Measurements from ENCODE around the gene PRKAG2. TPM values are rescaled to one million over a fixed set of nuclear protein-coding genes. Genes with fewer than 3 reads are reported as not detected.

PRKAG2 gene
- total RNA-seq, 1 donor: 21.2 TPM

DNA sequence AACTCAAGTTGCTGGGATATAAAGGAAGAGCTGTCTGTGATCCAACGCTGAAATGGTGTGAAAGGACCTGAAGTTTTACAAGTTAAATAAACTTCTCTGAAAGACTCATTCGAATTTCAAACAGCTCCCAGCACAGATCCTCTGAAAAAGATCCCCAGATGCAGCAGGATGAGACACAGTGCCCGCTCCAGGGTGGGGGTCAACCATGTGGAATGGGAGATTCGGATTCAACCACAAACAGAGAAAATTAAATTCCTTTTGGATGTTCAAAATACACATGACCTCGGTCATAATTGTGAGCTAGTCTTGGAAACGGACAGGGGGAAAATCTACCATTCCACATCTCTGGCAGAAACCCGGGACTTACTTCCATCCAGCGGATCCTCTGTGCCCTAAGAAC, 119.6 kb downstream of the PRKAG2 start:
- DNase-seq (ENCODE audit: low read depth): peak; percentile 41
- TF ChIP-seq, protein P1, sequence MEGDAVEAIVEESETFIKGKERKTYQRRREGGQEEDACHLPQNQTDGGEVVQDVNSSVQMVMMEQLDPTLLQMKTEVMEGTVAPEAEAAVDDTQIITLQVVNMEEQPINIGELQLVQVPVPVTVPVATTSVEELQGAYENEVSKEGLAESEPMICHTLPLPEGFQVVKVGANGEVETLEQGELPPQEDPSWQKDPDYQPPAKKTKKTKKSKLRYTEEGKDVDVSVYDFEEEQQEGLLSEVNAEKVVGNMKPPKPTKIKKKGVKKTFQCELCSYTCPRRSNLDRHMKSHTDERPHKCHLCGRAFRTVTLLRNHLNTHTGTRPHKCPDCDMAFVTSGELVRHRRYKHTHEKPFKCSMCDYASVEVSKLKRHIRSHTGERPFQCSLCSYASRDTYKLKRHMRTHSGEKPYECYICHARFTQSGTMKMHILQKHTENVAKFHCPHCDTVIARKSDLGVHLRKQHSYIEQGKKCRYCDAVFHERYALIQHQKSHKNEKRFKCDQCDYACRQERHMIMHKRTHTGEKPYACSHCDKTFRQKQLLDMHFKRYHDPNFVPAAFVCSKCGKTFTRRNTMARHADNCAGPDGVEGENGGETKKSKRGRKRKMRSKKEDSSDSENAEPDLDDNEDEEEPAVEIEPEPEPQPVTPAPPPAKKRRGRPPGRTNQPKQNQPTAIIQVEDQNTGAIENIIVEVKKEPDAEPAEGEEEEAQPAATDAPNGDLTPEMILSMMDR (IDR thresholded peaks at IDR 0.05; ENCODE audit: insufficient read depth, low read depth, low read length): no peak
- no peak overlapping the region for H3K4me3 ChIP-seq (ENCODE audit: low read depth, low read length)

DNA sequence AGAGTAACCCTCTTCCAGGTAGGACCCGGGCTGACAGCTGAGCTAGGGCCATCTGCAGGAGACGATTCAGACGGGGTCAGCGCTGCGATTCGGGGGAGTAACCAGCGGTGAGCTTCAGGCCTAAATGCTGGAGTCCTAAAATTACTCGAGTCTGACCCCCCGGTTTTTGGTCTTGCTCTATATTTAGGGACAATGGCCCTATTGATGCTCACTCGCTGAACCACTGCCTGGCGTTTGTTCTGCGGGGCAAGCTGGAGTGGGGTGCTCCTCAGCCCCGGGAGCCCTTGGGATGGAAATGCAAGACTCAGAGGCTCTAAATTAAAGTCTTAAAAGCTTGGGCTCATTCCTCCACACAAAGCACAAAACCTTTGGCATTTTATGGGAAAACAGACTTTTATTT, 120.0 kb downstream of the PRKAG2 start:
- no peak for DNase-seq (ENCODE audit: low read depth)
- TF ChIP-seq, protein P1 (IDR thresholded peaks at IDR 0.05; ENCODE audit: insufficient read depth, low read depth, low read length): no peak

DNA sequence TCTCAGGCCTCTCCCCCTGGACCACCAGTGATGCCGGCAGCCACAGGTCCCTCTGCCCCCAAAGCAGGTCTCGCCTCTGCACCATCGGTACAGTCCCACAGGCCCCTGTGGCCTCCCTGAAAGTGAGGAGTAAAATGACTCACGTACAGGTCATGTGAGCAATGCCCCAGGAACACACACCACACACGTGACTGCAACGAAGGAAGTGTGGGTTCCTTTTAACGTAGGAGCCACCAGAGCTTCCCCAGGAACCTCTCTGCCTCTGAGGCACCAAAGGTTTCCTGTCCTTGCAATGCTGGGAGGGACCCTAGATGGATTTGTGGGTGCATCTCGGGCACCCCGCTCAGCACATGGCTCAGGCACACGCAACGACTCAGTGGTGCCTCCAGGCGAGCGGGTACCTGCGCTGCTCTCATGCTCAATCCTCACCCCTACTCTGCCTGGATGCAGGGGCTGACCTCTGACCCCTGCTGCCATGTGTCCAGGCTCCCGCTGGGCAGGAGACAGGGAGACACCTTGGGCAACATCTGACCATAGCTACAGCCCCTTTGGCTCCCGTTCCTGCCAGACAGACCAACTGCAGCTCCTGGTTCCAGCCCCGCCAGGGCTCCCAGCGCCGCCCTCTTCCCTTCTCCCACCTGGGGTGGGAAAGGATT, 120.7 kb downstream of the PRKAG2 start:
- no peak overlapping the region for H3K4me3 ChIP-seq (ENCODE audit: low read depth, low read length)
- peak; percentile 43 for DNase-seq (ENCODE audit: low read depth)
- TF ChIP-seq, protein P1 (IDR thresholded peaks at IDR 0.05; ENCODE audit: insufficient read depth, low read depth, low read length): no peak

More for the DNA sequence above, 120.0 kb downstream of the PRKAG2 start:
- no peak overlapping the region for H3K4me3 ChIP-seq (ENCODE audit: low read depth, low read length)

DNA sequence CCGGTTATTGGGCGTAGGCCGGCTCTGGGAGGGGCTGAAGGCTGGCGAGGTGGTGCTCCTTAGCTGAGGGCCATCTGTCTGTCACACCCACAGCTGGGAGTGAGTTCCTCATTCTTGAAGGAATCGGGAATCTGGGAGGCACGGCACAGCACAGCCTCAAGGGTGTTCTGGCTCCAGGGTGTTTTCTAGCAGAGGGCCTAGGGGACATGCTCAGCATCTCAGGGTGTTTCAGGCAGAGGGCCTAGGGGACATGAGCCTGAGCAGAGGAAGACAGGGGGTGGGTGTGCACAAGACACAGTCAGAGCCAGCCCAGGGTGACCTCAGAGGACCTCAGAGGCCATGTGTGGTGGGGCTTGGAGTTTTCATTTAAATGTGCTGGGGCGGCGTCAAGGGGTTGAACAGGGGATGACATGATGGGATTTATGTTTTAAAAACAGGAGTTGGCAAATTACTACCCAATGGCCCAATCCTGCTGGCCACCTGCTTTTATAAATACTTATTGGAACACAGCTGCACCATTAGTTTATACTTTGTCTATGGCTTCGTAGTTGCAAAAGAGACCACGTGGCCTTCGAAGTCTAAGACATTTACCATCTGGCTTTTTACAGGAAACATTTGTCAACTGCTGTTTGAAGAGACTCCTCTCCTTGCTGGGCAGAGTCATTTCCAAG, 121.6 kb downstream of the PRKAG2 start:
- TF ChIP-seq, protein P1 (IDR thresholded peaks at IDR 0.05; ENCODE audit: insufficient read depth, low read depth, low read length): no peak
- DNase-seq (ENCODE audit: low read depth): peak; percentile 96
- no peak overlapping the region for H3K4me3 ChIP-seq (ENCODE audit: low read depth, low read length)

DNA sequence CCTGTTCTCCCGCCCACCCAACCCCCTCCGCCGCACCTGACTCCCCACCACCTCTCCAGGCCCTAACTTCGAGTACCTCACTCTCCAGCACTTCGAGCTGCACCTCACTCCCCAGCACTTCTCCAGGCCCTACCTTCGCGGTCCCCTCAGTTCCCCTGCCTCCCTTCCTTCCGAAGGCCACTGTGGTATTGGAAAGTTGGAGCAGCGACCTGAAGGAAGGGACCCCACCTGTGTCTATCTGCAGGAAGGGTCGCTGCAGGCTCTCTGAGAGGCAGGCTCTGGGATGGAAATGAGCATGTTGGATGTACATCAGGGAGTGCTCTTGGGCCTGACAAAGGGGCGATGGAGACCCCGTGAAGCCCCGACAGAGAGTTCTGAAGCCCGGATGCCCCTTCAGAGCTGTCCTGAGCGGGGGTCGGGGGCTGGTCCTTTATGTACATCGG, 122.2 kb downstream of the PRKAG2 start:
- no peak for DNase-seq (ENCODE audit: low read depth)
- TF ChIP-seq, protein P1 (IDR thresholded peaks at IDR 0.05; ENCODE audit: insufficient read depth, low read depth, low read length): no peak
- H3K4me3 ChIP-seq (ENCODE audit: low read depth, low read length): no peak overlapping the region

DNA sequence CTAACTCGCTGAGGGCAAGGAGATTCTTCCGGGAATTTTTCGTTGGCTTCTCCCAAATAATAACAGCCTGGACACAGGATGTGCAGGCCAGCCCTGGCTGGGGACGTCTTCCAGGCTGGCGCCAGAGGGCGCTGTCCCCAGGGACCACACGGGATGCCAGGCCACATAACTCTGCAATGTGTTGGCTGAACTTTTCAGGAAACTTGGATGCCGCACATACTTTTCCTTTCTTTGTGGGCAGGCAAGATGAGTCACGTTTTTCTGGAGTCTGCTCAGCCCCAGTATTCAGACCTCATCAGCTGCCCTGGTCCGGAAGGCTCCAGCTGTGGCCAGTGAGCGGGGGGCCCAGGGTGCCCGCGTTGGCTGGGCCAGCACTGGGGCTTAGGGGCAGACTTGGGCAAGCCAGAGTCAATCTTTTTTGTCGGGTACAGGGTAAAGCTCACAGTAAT, 122.7 kb downstream of the PRKAG2 start:
- H3K4me3 ChIP-seq (ENCODE audit: low read depth, low read length): no peak overlapping the region
- TF ChIP-seq, protein P1 (IDR thresholded peaks at IDR 0.05; ENCODE audit: insufficient read depth, low read depth, low read length): peak; percentile 97
- peak; percentile 98 for DNase-seq (ENCODE audit: low read depth)

Measured in fibroblast of villous mesenchyme (primary cell).